SK-N-SH treated with all-trans-retinoic acid at 6 μM for 48 hours (cell line): ENCODE data around the gene INPP5J.

Source experiments
- ARNTL ChIP-seq: fragments of 450-650 bp; formaldehyde crosslinking; IDR thresholded peaks from 2 replicates; pipeline ENCODE4 v1.5.0; 2020; ENCODE audit warnings: low read depth, mild to moderate bottlenecking, moderate library complexity, borderline replicate concordance
- BACH2 ChIP-seq: fragments of 250-450 bp; sonication (Bioruptor Pico); IDR thresholded peaks from 2 replicates; pipeline ENCODE4 v1.9.0; 2021; ENCODE audit warnings: mild to moderate bottlenecking, borderline replicate concordance
- CREB5 ChIP-seq: fragments of 250-450 bp; sonication (Bioruptor Pico); IDR thresholded peaks from 2 replicates; pipeline ENCODE4 v1.5.1; 2020; ENCODE audit warnings: low read depth, mild to moderate bottlenecking, moderate library complexity
- CSRNP3 ChIP-seq: fragments of 250-450 bp; sonication (Bioruptor Pico); IDR thresholded peaks from 2 replicates; pipeline ENCODE4 v1.5.1; 2021; ENCODE audit warnings: mild to moderate bottlenecking, moderate library complexity
- ESRRG ChIP-seq: fragments of 250-450 bp; sonication (Bioruptor Pico); IDR thresholded peaks from 2 replicates; pipeline ENCODE4 v1.6.1; 2021; ENCODE audit warnings: mild to moderate bottlenecking
- ISL1 ChIP-seq: fragments of 250-450 bp; sonication (Bioruptor Pico); IDR thresholded peaks from 2 replicates; pipeline ENCODE4 v2.1.2; 2022; ENCODE audit warnings: mild to moderate bottlenecking, moderate library complexity
- PATZ1 ChIP-seq: fragments of 250-450 bp; sonication (Bioruptor Pico); IDR thresholded peaks from 2 replicates; pipeline ENCODE4 v1.8.0; 2020; ENCODE audit warnings: mild to moderate bottlenecking, moderate library complexity, borderline replicate concordance
- RARB ChIP-seq: fragments of 250-450 bp; sonication (Bioruptor Pico); IDR thresholded peaks from 2 replicates; pipeline ENCODE4 v1.8.0; 2021; ENCODE audit warnings: mild to moderate bottlenecking, moderate library complexity
- SNAI2 ChIP-seq: fragments of 250-450 bp; sonication (Bioruptor Pico); IDR thresholded peaks from 2 replicates; pipeline ENCODE4 v1.5.0; 2020; ENCODE audit warnings: mild to moderate bottlenecking, moderate library complexity
- TCF4 ChIP-seq: fragments of 250-450 bp; sonication (Bioruptor Pico); IDR thresholded peaks from 2 replicates; pipeline ENCODE4 v1.8.0; 2021; ENCODE audit warnings: mild to moderate bottlenecking, moderate library complexity, borderline replicate concordance
- TOX ChIP-seq: fragments of 250-450 bp; sonication (Bioruptor Pico); IDR thresholded peaks from 2 replicates; pipeline ENCODE4 v1.8.0; 2021; ENCODE audit warnings: mild to moderate bottlenecking, moderate library complexity, borderline replicate concordance
- TSHZ2 ChIP-seq: fragments of 250-450 bp; sonication (Bioruptor Pico); IDR thresholded peaks from 2 replicates; pipeline ENCODE4 v1.5.0; 2020; ENCODE audit warnings: mild to moderate bottlenecking, moderate library complexity
- ZFP3 ChIP-seq: fragments of 250-450 bp; sonication (Bioruptor Pico); IDR thresholded peaks from 2 replicates; pipeline ENCODE4 v1.5.0; 2020; ENCODE audit warnings: mild to moderate bottlenecking, moderate library complexity

GRCh38 chr22:31138126-31138525 lies 15.4 kb downstream of the INPP5J start:
- TF ChIP-seq RARB (CRISPR knock-in tag) (no peak), TOX (CRISPR knock-in tag) (no peak), TCF4 (CRISPR knock-in tag) (no peak), ZFP3 (CRISPR knock-in tag) (no peak), ISL1 (CRISPR knock-in tag) (no peak), ARNTL (CRISPR knock-in tag) (no peak), BACH2 (CRISPR knock-in tag) (no peak), CREB5 (CRISPR knock-in tag) (no peak), CSRNP3 (CRISPR knock-in tag) (no peak), ESRRG (CRISPR knock-in tag) (no peak), PATZ1 (CRISPR knock-in tag) (no peak), SNAI2 (CRISPR knock-in tag) (no peak), TSHZ2 (CRISPR knock-in tag) (no peak)
